HUES64 (cell line): ENCODE measurements around the gene KIF17.
"Not testable (repeated sequence)": the region's sequence is repeated elsewhere in the genome, so short reads cannot be mapped to it uniquely, and the experiment has no call there.

Source experiments
- H3K27ac ChIP-seq: 2 replicates; pipeline ENCODE4 v1.7.0; 2013; ENCODE audit warnings: low read depth, low read length, inconsistent platforms
- H3K27me3 ChIP-seq: 2 replicates; pipeline ENCODE4 v1.6.1; 2013; ENCODE audit warnings: mild to moderate bottlenecking, low read length; ENCODE audit not compliant: insufficient read depth
- H3K36me3 ChIP-seq: 2 replicates; pipeline ENCODE4 v1.6.1; 2013; ENCODE audit warnings: mild to moderate bottlenecking, low read length; ENCODE audit not compliant: insufficient read depth
- H3K4me1 ChIP-seq: 2 replicates; pipeline ENCODE4 v1.6.1; 2013; ENCODE audit warnings: mild to moderate bottlenecking, low read length, moderate library complexity; ENCODE audit not compliant: insufficient read depth
- H3K4me3 ChIP-seq: 2 replicates; pipeline ENCODE4 v1.5.1; 2013; ENCODE audit warnings: mild to moderate bottlenecking, low read length, moderate library complexity
- H3K9ac ChIP-seq: 2 replicates; pipeline ENCODE4 v1.6.1; 2013; ENCODE audit warnings: mild to moderate bottlenecking, low read depth, low read length
- H3K9me3 ChIP-seq: 2 replicates; pipeline ENCODE4 v1.6.1; 2013; ENCODE audit warnings: low read depth, low read length; ENCODE audit not compliant: insufficient read depth
- WGBS: fragments of 150-250, 120-280 bp; methylation state at CpG from one replicate; pipeline ENCODE4 v1.1.7; 2013; ENCODE audit warnings: missing lambda C conversion rate; 5-methylcytosine and 5-hydroxymethylcytosine counted together

The KIF17 gene

GRCh38 chr1:20683614-20684013 lies 34.2 kb downstream of the KIF17 start:
- no peak overlapping the region for H3K9ac ChIP-seq
- H3K27ac ChIP-seq: no peak overlapping the region
- no peak overlapping the region for H3K4me3 ChIP-seq
- WGBS: 94% methylated on average over 10 of the region's 10 CpGs
- no peaks in the 10 kb centered on the region for H3K9me3 ChIP-seq
- no peaks in the 10 kb centered on the region for H3K27me3 ChIP-seq
- peaks cover 20% of the 10 kb centered on the region; the same call in 1 of the 2 replicates for H3K36me3 ChIP-seq
- H3K4me1 ChIP-seq: no peaks in the 10 kb centered on the region

- Histone ChIP-seq H3K36me3 (peaks cover 22% of the 10 kb centered on the region; the same call in 1 of the 2 replicates), H3K4me1 (no peaks in the 10 kb centered on the region), H3K27me3 (no peaks in the 10 kb centered on the region), H3K4me3 (no peak overlapping the region), H3K9me3 (no peaks in the 10 kb centered on the region), H3K27ac (no peak overlapping the region), H3K9ac (no peak overlapping the region)
- 93% methylated on average over 24 of the region's 24 CpGs for WGBS
Observed at GRCh38 chr1:20682571-20683236, 35.1 kb downstream of the KIF17 start.

GRCh38 chr1:20681999-20682398 lies 35.8 kb downstream of the KIF17 start:
- Histone ChIP-seq H3K27me3 (no peaks in the 10 kb centered on the region), H3K27ac (no peak overlapping the region), H3K4me3 (no peak overlapping the region), H3K4me1 (no peaks in the 10 kb centered on the region), H3K9me3 (no peaks in the 10 kb centered on the region), H3K36me3 (peaks cover 21% of the 10 kb centered on the region; the same call in 1 of the 2 replicates), H3K9ac (no peak overlapping the region)
- WGBS: 96% methylated on average over 9 of the region's 9 CpGs

GRCh38 chr1:20680269-20680668 lies 37.5 kb downstream of the KIF17 start:
- Histone ChIP-seq H3K27ac (no peak overlapping the region), H3K4me3 (no peak overlapping the region), H3K36me3 (peaks cover 18% of the 10 kb centered on the region; the same call in 1 of the 2 replicates), H3K9ac (no peak overlapping the region), H3K9me3 (no peaks in the 10 kb centered on the region), H3K4me1 (no peaks in the 10 kb centered on the region), H3K27me3 (no peaks in the 10 kb centered on the region)
- 95% methylated on average over 3 of the region's 5 CpGs for whole genome bisulfite sequencing

- H3K27ac ChIP-seq: no peak overlapping the region
- no peaks in the 10 kb centered on the region for H3K27me3 ChIP-seq
- no peaks in the 10 kb centered on the region for H3K4me1 ChIP-seq
- H3K36me3 ChIP-seq: peaks cover 18% of the 10 kb centered on the region; the same call in 1 of the 2 replicates
- H3K4me3 ChIP-seq: no peak overlapping the region
- 91% methylated on average over 6 of the region's 6 CpGs for WGBS
- H3K9me3 ChIP-seq: no peaks in the 10 kb centered on the region
- no peak overlapping the region for H3K9ac ChIP-seq
Observed at GRCh38 chr1:20678599-20678998, 39.2 kb downstream of the KIF17 start.

- H3K27me3 ChIP-seq, H3K9me3 ChIP-seq, H3K4me1 ChIP-seq, H3K27ac ChIP-seq, H3K9ac ChIP-seq, H3K4me3 ChIP-seq: not testable (repeated sequence)
- 93% methylated on average over 10 of the region's 11 CpGs for WGBS
- H3K36me3 ChIP-seq: peaks cover 12% of the 10 kb centered on the region; the same call in 1 of the 2 replicates
Observed at GRCh38 chr1:20673626-20674025, 44.2 kb downstream of the KIF17 start.

- H3K4me1 ChIP-seq: no peaks in the 10 kb centered on the region
- no peak overlapping the region for H3K9ac ChIP-seq
- peaks cover 8% of the 10 kb centered on the region; the same call in 1 of the 2 replicates for H3K36me3 ChIP-seq
- no peaks in the 10 kb centered on the region for H3K9me3 ChIP-seq
- no peaks in the 10 kb centered on the region for H3K27me3 ChIP-seq
- H3K4me3 ChIP-seq: no peak overlapping the region
- H3K27ac ChIP-seq: no peak overlapping the region
- 91% methylated on average over 4 of the region's 4 CpGs for WGBS
Observed at GRCh38 chr1:20672265-20672632, 45.6 kb downstream of the KIF17 start.

- Histone ChIP-seq H3K27ac (no peak overlapping the region), H3K27me3 (no peaks in the 10 kb centered on the region), H3K4me3 (no peak overlapping the region), H3K4me1 (no peaks in the 10 kb centered on the region), H3K9me3 (no peaks in the 10 kb centered on the region), H3K36me3 (peaks cover 6% of the 10 kb centered on the region; the same call in 1 of the 2 replicates), H3K9ac (no peak overlapping the region)
- WGBS: 95% methylated on average over 5 of the region's 5 CpGs
Observed at GRCh38 chr1:20670936-20671335, 46.9 kb downstream of the KIF17 start.

GRCh38 chr1:20668581-20668980 lies 49.2 kb downstream of the KIF17 start:
- Histone ChIP-seq H3K4me3 (no peak overlapping the region), H3K27me3 (no peaks in the 10 kb centered on the region), H3K36me3 (peaks cover 6% of the 10 kb centered on the region; the same call in 1 of the 2 replicates), H3K9me3 (no peaks in the 10 kb centered on the region), H3K9ac (no peak overlapping the region), H3K4me1 (no peaks in the 10 kb centered on the region), H3K27ac (no peak overlapping the region)
- whole genome bisulfite sequencing: 95% methylated on average over 1 of the region's 1 CpG

GRCh38 chr1:20666804-20667203 lies 51.0 kb downstream of the KIF17 start:
- H3K36me3 ChIP-seq: peaks cover 6% of the 10 kb centered on the region; the same call in 1 of the 2 replicates
- H3K27ac ChIP-seq: no peak overlapping the region
- no peaks in the 10 kb centered on the region for H3K9me3 ChIP-seq
- H3K9ac ChIP-seq: no peak overlapping the region
- 100% methylated on average over 1 of the region's 1 CpG for WGBS
- 0 out of 2 replicates have a peak, but pooled peaks cover 4% of the 10 kb centered on the region for H3K4me1 ChIP-seq
- no peaks in the 10 kb centered on the region for H3K27me3 ChIP-seq
- no peak overlapping the region for H3K4me3 ChIP-seq

GRCh38 chr1:20666146-20666545 lies 51.7 kb downstream of the KIF17 start:
- H3K9ac ChIP-seq: no peak overlapping the region
- no peak overlapping the region for H3K27ac ChIP-seq
- H3K9me3 ChIP-seq: no peaks in the 10 kb centered on the region
- 0 out of 2 replicates have a peak, but pooled peaks cover 4% of the 10 kb centered on the region for H3K4me1 ChIP-seq
- no peaks in the 10 kb centered on the region for H3K27me3 ChIP-seq
- 83% methylated on average over 16 of the region's 16 CpGs for WGBS
- H3K36me3 ChIP-seq: peaks cover 4% of the 10 kb centered on the region; the same call in 1 of the 2 replicates
- no peak overlapping the region for H3K4me3 ChIP-seq
